ENCODE results near the gene KIZ.

KIZ gene

GRCh38 chr20:21124190-21124589 lies 1.7 kb upstream of the KIZ start:
- in situ Hi-C loops (cut with MboI; ENCODE audit: low sequenced_read_pairs, unreplicated experiment): loop anchor here (25.0 kb wide), 1 partner anchor 388 kb away; the partner anchor contains the start of gene NKX2-2
- TF ChIP-seq CTCF (IDR thresholded peaks at IDR 0.05; ENCODE audit: borderline replicate concordance, control extremely low read depth, extremely low read depth, insufficient read depth, missing control alignments): no peak
- DNase-seq (ENCODE audit: low spot score): no peak

- no peak for TF ChIP-seq CTCF (IDR thresholded peaks at IDR 0.05; ENCODE audit: borderline replicate concordance, control extremely low read depth, extremely low read depth, insufficient read depth, missing control alignments)
- DNase-seq (ENCODE audit: low spot score): no peak
- in situ Hi-C loops (cut with MboI; ENCODE audit: low sequenced_read_pairs, unreplicated experiment): no loop called here
Observed at GRCh38 chr20:21125072-21125848, 622 bp upstream of the KIZ start.

DNA sequence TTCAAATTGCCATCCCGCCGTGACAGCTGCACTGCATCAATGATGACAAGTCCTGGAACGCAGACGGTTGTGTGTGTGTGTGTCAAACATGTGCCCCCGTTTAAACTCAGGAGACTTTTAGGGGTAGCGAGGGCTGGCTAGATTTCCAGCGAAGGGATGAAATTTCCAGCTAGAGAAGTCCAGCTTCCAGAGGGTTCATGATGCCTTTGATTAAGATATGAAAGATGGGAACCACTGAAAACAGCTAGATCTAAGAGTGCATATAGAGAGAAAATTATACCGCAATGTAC lies 644 bp downstream of the KIZ start:
- in situ Hi-C loops (cut with MboI; ENCODE audit: low sequenced_read_pairs, unreplicated experiment): no loop called here
- TF ChIP-seq CTCF (IDR thresholded peaks at IDR 0.05; ENCODE audit: borderline replicate concordance, control extremely low read depth, extremely low read depth, insufficient read depth, missing control alignments): no peak
- no peak for DNase-seq (ENCODE audit: low spot score)

GRCh38 chr20:21127201-21127981 lies 1.5 kb downstream of the KIZ start:
- in situ Hi-C loops (cut with MboI; ENCODE audit: low sequenced_read_pairs, unreplicated experiment): no loop called here
- TF ChIP-seq CTCF (IDR thresholded peaks at IDR 0.05; ENCODE audit: borderline replicate concordance, control extremely low read depth, extremely low read depth, insufficient read depth, missing control alignments): no peak

DNA sequence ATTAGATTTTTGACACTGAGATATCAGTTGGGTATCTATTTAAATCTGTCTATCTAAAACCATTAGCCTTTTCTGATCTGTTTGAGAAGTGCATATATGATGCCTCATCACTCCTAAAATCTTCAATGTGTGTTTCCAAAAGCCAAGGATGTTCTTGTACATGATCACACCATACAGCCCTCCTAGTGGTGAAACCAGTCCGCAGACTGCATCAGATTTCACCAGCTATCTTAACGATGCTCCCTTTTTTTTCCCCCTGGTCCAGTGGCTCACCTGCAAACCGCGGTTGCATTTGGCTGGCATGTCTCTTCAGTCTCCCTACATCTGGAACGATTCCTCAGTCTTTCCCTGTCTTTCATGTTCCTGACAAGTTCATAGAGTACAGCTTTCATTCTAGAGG lies 4.0 kb downstream of the KIZ start:
- TF ChIP-seq CTCF (IDR thresholded peaks at IDR 0.05; ENCODE audit: borderline replicate concordance, control extremely low read depth, extremely low read depth, insufficient read depth, missing control alignments): no peak
- in situ Hi-C loops (cut with MboI; ENCODE audit: low sequenced_read_pairs, unreplicated experiment): no loop called here
- no peak for DNase-seq (ENCODE audit: low spot score)

More at GRCh38 chr20:21127201-21127981, 1.5 kb downstream of the KIZ start:
- DNase-seq (ENCODE audit: low spot score): no peak

GRCh38 chr20:21133404-21133803 lies 7.5 kb downstream of the KIZ start:
- no peak for DNase-seq (ENCODE audit: low spot score)
- in situ Hi-C loops (cut with MboI; ENCODE audit: low sequenced_read_pairs, unreplicated experiment): no loop called here
- TF ChIP-seq CTCF (IDR thresholded peaks at IDR 0.05; ENCODE audit: borderline replicate concordance, control extremely low read depth, extremely low read depth, insufficient read depth, missing control alignments): no peak

All from GM13976 (cell line).